ENCODE data around the gene PCNT. TPM values are rescaled to one million over a fixed set of nuclear protein-coding genes. Genes with fewer than 3 reads are reported as not detected.

PCNT gene
- total and polyA plus RNA-seq, 2 of the 4 experiments (the other 2 are of a cell fraction), result 10.0 to 19.4 TPM

- peaks cover 19% of the 10 kb centered on the region for H3K36me3 ChIP-seq (ENCODE audit: control insufficient read depth, insufficient read depth, low read length)
- no peak overlapping the region for H3K18ac ChIP-seq (ENCODE audit: low read depth, low read length)
- H3K9me3 ChIP-seq (ENCODE audit: control insufficient read depth, insufficient read depth, low read length), result no peaks in the 10 kb centered on the region
- DNase-seq (no peak), ATAC-seq (ENCODE audit: low read depth) (no peak)
- no peak overlapping the region for H2BK15ac ChIP-seq (ENCODE audit: low read depth, low read length)
- no peak overlapping the region for H2AFZ ChIP-seq (replicated peaks; ENCODE audit: low read length, poor library complexity)
- H3K9ac ChIP-seq (ENCODE audit: low read depth, low read length), result no peak overlapping the region
- no peak overlapping the region for H3K4me3 ChIP-seq (ENCODE audit: insufficient read depth, low read depth, low read length)
- no peaks in the 10 kb centered on the region for H3K9me1 ChIP-seq (ENCODE audit: insufficient read depth, low read length)
- no peaks in the 10 kb centered on the region; the same call in 1 of the 2 replicates for H4K20me1 ChIP-seq (ENCODE audit: insufficient read depth, low read length)
- H2BK5ac ChIP-seq (ENCODE audit: low read depth, low read length, poor library complexity, severe bottlenecking), result peak overlapping the region; percentile 62
- H4K5ac ChIP-seq (ENCODE audit: low read depth, low read length), result no peak overlapping the region
- H4K91ac ChIP-seq (ENCODE audit: insufficient read depth, low read depth, low read length), result no peak overlapping the region
- H3K27me3 ChIP-seq (ENCODE audit: control insufficient read depth, insufficient read depth, low read length), result no peaks in the 10 kb centered on the region
- in situ Hi-C loops (cut with MboI; ENCODE audit: low sequenced_read_pairs) (no loop called here), intact Hi-C loops (cut with micrococcal nuclease) (no loop called here), dilution Hi-C loops (cut with HindIII; ENCODE audit: low sequenced_read_pairs, unreplicated experiment) (no loop called here)
- peaks cover 2 to 22% of the 10 kb centered on the region in 2 experiments; a peak in 3 of 4 replicates for H3K79me1 ChIP-seq (ENCODE audit: low read depth in 1 of 2, low read length in 2 of 2)
- H3K4me2 ChIP-seq (ENCODE audit: low read depth, low read length), result no peak overlapping the region
- H3K4me1 ChIP-seq (ENCODE audit: control insufficient read depth, insufficient read depth, low read length), result no peaks in the 10 kb centered on the region
- no peak overlapping the region for H4K8ac ChIP-seq (ENCODE audit: low read depth in 2 of 2, low read length in 2 of 2)
- TF ChIP-seq MXI1 (IDR thresholded peaks at IDR 0.05; ENCODE audit: borderline replicate concordance, low read depth, low read length), result no peak
- no peak for TF ChIP-seq MAFK (IDR thresholded peaks at IDR 0.05; ENCODE audit: low read depth, low read length)
- TF ChIP-seq RFX5 (IDR thresholded peaks at IDR 0.05; ENCODE audit: low read depth, low read length), result no peak
- no peak for TF ChIP-seq USF2 (IDR thresholded peaks at IDR 0.05; ENCODE audit: low read depth, low read length)
- no peak for TF ChIP-seq CEBPB (IDR thresholded peaks at IDR 0.05; ENCODE audit: low read depth, low read length)
- H2AK9ac ChIP-seq (replicated peaks; ENCODE audit: low read depth, low read length, poor library complexity), result no peak overlapping the region
- no TSS peak for BruUV-seq (replicated peaks)
- no peak overlapping the region for H3K27ac ChIP-seq (ENCODE audit: insufficient read depth, low read length)
- ChIA-PET POLR2A (ENCODE audit: unreplicated experiment) (no interaction called here), CTCF (no interaction called here)
- H3K14ac ChIP-seq (replicated peaks; ENCODE audit: low read depth, low read length), result no peak overlapping the region
- H3K23ac ChIP-seq (ENCODE audit: low read depth, low read length), result no peak overlapping the region
- no peak overlapping the region for H2AK5ac ChIP-seq (ENCODE audit: low read depth, low read length)
- no peak overlapping the region for H2BK20ac ChIP-seq (ENCODE audit: low read depth, low read length)
- H2BK120ac ChIP-seq (ENCODE audit: low read depth, low read length), result no peak overlapping the region
- H3K4ac ChIP-seq (ENCODE audit: low read depth, low read length), result no peak overlapping the region
- H3K56ac ChIP-seq (ENCODE audit: extremely low read depth, insufficient read depth, low read length), result no peak overlapping the region
Observed at GRCh38 chr21:46311568-46311967, 12.4 kb upstream of the PCNT start.
